ENCODE data around the gene CSNK1E. TPM values are rescaled to one million over a fixed set of nuclear protein-coding genes. Genes with fewer than 3 reads are reported as not detected.
A peak's percentile ranks its signal among the peaks of the same experiment; 100 is the strongest.

The CSNK1E gene
- total RNA-seq, 1 donor from 2014 or later: 402 TPM

- peaks cover 9% of the 10 kb centered on the region for H3K36me3 Mint-ChIP-seq (ENCODE audit: unreplicated experiment)
- peaks cover 27% of the 10 kb centered on the region for H3K4me1 Mint-ChIP-seq (ENCODE audit: low read depth, unreplicated experiment)
- peak overlapping the region; percentile 41 for H3K4me3 Mint-ChIP-seq (ENCODE audit: unreplicated experiment)
- peaks cover 4% of the 10 kb centered on the region for H3K9me3 Mint-ChIP-seq (ENCODE audit: unreplicated experiment)
- no peak for DNase-seq
- peak overlapping the region; percentile 85 for H3K27ac Mint-ChIP-seq (ENCODE audit: unreplicated experiment)
- no peaks in the 10 kb centered on the region for H3K27me3 Mint-ChIP-seq (ENCODE audit: unreplicated experiment)
- TF ChIP-seq, protein P1, sequence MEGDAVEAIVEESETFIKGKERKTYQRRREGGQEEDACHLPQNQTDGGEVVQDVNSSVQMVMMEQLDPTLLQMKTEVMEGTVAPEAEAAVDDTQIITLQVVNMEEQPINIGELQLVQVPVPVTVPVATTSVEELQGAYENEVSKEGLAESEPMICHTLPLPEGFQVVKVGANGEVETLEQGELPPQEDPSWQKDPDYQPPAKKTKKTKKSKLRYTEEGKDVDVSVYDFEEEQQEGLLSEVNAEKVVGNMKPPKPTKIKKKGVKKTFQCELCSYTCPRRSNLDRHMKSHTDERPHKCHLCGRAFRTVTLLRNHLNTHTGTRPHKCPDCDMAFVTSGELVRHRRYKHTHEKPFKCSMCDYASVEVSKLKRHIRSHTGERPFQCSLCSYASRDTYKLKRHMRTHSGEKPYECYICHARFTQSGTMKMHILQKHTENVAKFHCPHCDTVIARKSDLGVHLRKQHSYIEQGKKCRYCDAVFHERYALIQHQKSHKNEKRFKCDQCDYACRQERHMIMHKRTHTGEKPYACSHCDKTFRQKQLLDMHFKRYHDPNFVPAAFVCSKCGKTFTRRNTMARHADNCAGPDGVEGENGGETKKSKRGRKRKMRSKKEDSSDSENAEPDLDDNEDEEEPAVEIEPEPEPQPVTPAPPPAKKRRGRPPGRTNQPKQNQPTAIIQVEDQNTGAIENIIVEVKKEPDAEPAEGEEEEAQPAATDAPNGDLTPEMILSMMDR (IDR thresholded peaks at IDR 0.05; ENCODE audit: partially characterized antibody, unreplicated experiment): no peak
These were observed 58.3 kb downstream of the CSNK1E start for GRCh38 chr22:38258895-38259294.

GRCh38 chr22:38257650-38258250 lies 59.5 kb downstream of the CSNK1E start:
- Mint-ChIP-seq H3K36me3 (ENCODE audit: unreplicated experiment) (peaks cover 4% of the 10 kb centered on the region), H3K4me3 (ENCODE audit: unreplicated experiment) (no peak overlapping the region), H3K27ac (ENCODE audit: unreplicated experiment) (peak overlapping the region; percentile 26)

GRCh38 chr22:38257181-38257580 lies 60.1 kb downstream of the CSNK1E start:
- TF ChIP-seq, protein P1 (IDR thresholded peaks at IDR 0.05; ENCODE audit: partially characterized antibody, unreplicated experiment): no peak
- Mint-ChIP-seq H3K36me3 (ENCODE audit: unreplicated experiment) (peaks cover 4% of the 10 kb centered on the region), H3K4me1 (ENCODE audit: low read depth, unreplicated experiment) (peaks cover 27% of the 10 kb centered on the region), H3K27ac (ENCODE audit: unreplicated experiment) (no peak overlapping the region), H3K27me3 (ENCODE audit: unreplicated experiment) (no peaks in the 10 kb centered on the region), H3K4me3 (ENCODE audit: unreplicated experiment) (no peak overlapping the region), H3K9me3 (ENCODE audit: unreplicated experiment) (peaks cover 4% of the 10 kb centered on the region)
- no peak for DNase-seq

More at GRCh38 chr22:38257650-38258250, 59.5 kb downstream of the CSNK1E start:
- TF ChIP-seq, protein P1 (IDR thresholded peaks at IDR 0.05; ENCODE audit: partially characterized antibody, unreplicated experiment): no peak
- Mint-ChIP-seq H3K27me3 (ENCODE audit: unreplicated experiment) (no peaks in the 10 kb centered on the region), H3K9me3 (ENCODE audit: unreplicated experiment) (peaks cover 4% of the 10 kb centered on the region), H3K4me1 (ENCODE audit: low read depth, unreplicated experiment) (peaks cover 27% of the 10 kb centered on the region)
- DNase-seq: no peak

GRCh38 chr22:38255697-38256096 lies 61.5 kb downstream of the CSNK1E start:
- H3K27ac Mint-ChIP-seq (ENCODE audit: unreplicated experiment): no peak overlapping the region

DNA sequence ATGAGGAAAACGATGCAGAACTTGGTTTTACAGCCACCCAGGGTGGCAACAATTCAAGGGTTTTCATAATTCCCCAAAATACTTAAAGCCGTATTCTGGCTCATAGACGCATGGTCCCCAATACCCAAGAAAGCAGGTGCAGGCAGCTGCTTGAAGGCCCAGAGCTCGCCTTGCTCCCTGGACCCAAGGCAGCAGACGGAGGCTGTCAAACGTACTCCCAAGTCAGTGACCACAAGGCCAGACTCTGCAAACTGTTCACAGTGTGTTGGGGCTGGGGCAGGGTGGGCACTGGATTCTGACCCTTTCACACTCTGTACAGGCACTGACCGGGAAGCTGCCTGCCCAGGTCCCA lies 65.9 kb downstream of the CSNK1E start:
- Mint-ChIP-seq H3K4me3 (ENCODE audit: unreplicated experiment) (no peak overlapping the region), H3K27ac (ENCODE audit: unreplicated experiment) (no peak overlapping the region), H3K36me3 (ENCODE audit: unreplicated experiment) (peaks cover 11% of the 10 kb centered on the region), H3K27me3 (ENCODE audit: unreplicated experiment) (peaks cover 5% of the 10 kb centered on the region), H3K4me1 (ENCODE audit: low read depth, unreplicated experiment) (peaks cover 4% of the 10 kb centered on the region), H3K9me3 (ENCODE audit: unreplicated experiment) (peaks cover 6% of the 10 kb centered on the region)
- TF ChIP-seq, protein P1 (IDR thresholded peaks at IDR 0.05; ENCODE audit: partially characterized antibody, unreplicated experiment): no peak
- DNase-seq: no peak

More at GRCh38 chr22:38255697-38256096, 61.5 kb downstream of the CSNK1E start:
- no peak for DNase-seq
- Mint-ChIP-seq H3K9me3 (ENCODE audit: unreplicated experiment) (peaks cover 2% of the 10 kb centered on the region), H3K27me3 (ENCODE audit: unreplicated experiment) (no peaks in the 10 kb centered on the region), H3K36me3 (ENCODE audit: unreplicated experiment) (peaks cover 3% of the 10 kb centered on the region), H3K4me1 (ENCODE audit: low read depth, unreplicated experiment) (peaks cover 14% of the 10 kb centered on the region), H3K4me3 (ENCODE audit: unreplicated experiment) (no peak overlapping the region)
- TF ChIP-seq, protein P1 (IDR thresholded peaks at IDR 0.05; ENCODE audit: partially characterized antibody, unreplicated experiment): no peak

Measured in glutamatergic neuron (in vitro differentiated cells).